Stimulated activated CD8-positive, alpha-beta memory T cell treated with anti-CD3 and anti-CD28 coated beads, Interleukin-12 subunit alpha, Interleukin-12 subunit beta, amount 100 ng/mL, for 1 hour (primary cell): ENCODE results near the gene TRIB2.
"Not testable (repeated sequence)": the region's sequence is repeated elsewhere in the genome, so short reads cannot be mapped to it uniquely, and the experiment has no call there.

Experiments used
- DNase-seq: peaks from one replicate; pipeline ENCODE4 v3.0.0-alpha.2; 2020; ENCODE audit warnings: low read depth

The TRIB2 gene

DNA sequence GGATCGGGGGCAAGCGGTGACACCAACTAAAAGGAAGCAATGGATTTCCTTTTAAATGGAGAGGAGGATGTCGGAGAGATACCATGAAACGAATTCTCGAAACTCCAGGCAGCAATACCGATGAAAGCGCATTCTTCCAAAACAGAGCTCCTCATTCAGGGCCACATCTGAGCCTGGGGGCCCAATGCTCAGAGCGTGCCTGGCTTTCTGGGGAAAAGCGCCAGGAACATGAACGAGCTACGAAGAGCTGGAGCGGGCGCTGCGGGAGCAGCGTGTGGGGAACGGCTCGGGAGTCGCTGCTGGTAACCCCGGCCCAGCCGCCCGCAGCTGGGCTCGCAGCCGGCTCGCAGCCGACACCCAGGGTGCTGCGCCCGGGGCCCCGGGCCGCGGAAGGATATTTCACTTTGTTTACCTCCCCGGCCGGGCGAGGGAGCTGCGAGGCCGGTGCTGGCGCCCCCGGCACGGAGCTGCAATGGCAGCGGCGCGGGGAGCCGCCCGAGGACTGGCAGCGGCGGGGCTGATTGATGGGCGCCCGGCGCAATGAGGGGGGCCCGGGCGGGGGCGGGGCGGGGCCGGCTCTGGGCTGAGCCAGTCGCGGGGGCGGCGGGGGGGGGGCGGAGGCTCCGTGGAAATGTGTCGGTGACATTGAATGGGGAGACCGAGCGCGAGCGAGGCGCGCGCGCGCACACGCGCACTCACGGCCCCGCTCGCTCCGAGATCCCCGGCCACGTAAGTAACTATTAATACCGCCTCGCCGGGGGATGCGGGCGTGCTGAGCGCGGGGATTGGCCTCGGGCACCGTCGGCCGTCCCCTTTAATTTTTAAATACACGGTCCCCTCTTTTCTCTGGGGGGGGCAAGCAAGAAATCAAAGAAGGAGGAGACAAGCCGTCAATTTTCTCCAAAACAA is at the start of gene TRIB2:
Gene TRIB2, plus strand, starts transcription at position 655 of the 909 bp plus-strand sequence. CDS start 1,372 bp downstream, outside the sequence.
- DNase-seq: peak; percentile 84

DNA sequence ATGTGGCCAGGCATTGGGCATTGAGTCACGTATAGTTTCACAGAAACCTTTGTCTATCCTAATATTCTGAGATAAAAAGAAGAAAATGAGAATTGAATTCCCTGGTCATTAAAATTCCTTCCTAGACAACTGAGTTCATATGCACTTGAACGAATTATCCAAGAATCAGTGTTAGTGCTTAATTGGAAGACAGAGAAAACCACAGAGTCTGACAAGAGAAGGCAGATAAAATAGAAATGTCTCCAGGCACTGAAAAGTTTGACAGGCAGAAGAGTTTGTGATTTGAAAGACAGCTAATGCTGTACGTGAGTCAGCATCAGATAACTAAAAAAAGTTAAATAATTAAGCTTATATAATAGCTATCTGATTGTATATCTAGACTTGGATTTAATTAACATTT is 47.7 kb upstream of the TRIB2 start:
- no peak for DNase-seq

DNA sequence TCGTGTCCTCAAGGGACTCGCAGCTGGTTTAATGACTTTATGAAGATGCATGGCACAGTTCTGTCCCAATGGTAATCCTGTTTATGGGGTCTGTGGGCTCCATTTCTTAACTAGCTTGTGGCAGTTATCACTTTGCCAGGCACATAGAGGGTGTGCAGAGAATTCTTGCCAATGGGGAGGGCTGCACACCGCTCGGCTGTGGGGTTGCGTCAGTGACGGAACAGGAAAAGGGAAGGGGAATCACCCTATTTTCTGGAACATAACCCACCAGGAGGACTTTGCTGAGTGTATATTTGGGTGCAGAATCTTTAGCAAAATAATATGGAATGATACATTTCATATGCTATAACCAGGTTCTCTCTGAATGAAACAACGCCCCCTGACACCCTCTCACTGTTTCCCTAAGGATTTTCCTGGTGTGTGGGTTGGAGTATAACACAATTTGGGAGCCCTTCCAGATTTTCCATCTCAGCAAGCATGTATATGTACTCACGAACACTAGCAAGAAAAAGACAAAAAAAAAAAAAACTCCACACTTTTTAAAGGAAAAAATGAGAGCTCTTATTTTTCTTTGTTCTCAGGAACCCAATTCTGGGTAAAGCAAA is 43.9 kb upstream of the TRIB2 start:
- DNase-seq: no peak

DNA sequence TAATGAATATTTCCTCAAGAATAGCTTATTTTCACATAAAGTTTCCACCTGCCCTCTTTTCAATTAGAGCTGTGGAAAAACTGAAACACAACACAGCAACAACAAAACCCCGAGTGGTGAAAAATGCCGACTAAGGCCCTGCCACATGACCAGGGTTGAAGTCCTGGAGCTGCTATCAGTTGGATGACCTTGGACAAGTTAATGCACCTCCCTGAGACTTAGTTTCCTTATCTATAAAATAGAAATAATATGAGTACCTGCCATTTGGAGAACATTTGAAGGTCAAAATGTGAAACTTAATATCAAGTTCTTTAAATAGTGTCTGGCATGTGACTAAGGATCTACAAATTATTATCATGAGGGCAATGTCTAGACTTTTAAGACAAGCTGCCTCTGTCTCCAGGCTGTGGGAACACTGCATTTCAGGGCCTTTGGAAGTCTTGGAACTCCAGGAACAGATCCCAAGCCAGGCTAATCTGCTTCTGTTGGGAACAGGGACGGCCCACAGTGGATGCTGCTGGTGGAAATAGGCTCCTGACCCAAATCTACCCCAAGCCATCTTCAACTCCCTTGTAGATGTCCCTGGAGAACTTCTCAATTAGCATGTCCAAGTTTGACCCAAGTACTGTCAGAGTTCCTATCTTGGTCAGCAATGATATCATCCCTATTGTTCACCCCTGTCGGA is 42.0 kb upstream of the TRIB2 start:
- no peak for DNase-seq

- no peak for DNase-seq
These were observed 41.4 kb upstream of the TRIB2 start for GRCh38 chr2:12675352-12675795.

DNA sequence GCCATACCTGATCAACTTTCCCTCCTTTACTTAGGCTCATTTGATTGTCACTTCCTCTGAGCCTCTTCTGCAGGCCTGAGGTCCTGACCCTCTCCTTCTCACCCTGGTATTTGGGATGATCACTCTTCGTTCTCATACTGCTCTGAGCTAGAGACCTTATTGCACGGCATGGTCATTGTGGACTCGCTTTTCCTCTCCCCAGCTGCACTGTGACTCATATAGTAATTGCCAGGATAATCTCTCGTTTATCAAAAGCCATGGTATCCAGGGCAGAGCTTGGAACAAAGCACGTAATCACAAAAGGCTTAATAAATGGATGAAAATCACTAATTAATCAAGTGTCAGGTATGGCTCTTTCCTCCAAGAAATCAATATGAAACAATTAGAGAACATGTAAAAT is 40.9 kb upstream of the TRIB2 start:
- no peak for DNase-seq

DNA sequence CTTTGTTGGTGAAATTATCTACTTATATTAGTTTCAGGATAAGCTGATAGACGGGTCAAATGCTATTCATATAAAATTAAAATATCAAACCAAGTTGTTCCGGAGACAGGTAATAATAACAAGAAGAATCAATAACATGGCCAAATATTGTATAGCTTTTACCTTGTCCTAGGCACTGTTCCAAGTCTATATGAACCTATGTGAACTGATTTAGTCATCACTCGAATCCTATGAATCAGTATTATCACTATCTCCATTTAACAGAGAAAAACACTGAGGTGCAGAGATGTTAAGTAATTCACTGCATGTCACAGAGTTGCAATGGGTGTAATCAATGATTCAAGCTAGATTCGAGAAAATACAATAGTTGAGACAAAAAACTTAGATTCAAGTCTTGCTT is 40.0 kb upstream of the TRIB2 start:
- DNase-seq: no peak

DNA sequence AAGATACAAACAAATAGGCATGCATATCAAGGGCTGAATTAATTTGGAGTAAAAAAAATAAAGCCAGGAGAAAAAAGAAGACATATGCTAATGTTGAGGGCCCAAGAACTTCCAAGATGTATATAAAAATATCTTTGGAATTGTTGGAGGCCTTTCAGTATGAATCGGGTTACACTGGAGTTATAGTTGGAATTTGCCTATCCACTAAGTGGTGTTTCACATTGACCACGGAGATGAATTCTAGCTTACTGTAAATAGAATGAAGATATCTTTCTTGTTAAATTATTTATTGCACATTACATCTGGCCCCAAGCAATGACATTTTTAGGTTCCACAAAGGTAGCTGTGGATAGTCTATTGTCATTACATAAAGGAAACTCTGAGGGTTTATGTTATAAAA is 38.5 kb upstream of the TRIB2 start:
- DNase-seq: no peak

DNA sequence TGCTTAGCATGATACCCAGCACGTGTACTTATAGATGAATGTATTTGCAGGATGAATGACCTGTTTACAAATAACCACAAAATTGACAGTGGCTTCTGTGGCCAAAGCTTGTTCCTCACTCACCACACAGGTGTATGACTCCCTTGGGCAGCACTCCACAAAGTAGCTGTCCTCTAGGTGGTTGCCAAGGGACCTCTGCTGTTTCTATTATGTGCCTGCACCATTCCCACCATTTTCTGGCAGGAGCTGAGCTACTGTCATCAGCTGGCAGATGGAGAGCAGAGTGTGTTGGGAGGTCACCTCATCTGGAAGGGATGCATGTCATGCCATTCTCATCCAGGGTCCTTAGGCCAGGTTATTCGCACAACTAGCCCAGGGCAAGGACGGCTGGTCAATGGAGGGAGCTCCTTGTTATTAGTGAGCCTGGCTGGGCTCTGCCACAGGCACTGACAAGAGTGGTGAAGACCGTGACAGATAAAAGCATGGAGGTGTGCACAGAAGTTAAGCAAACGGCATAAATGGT is 37.1 kb upstream of the TRIB2 start:
- DNase-seq: no peak

DNA sequence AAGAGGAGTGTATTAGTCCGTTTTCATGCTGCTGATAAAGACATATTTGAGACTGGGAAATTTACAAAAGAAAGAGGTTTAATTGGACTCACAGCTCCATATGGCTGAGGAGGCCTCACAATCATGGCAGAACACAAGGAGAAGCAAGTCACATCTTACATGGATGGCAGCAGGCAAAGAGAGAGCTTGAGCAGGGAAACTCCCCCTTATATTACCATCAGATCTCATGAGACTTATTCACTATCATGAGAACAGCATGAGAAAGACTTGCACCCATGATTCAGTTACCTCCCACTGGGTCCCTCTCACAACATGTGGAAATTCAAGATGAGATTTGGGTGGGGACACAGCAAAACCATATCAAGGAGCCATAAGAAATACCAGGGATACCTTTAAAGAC is 36.6 kb upstream of the TRIB2 start:
- not testable (repeated sequence) for DNase-seq

GRCh38 chr2:12682017-12682416 is 34.7 kb upstream of the TRIB2 start:
- no peak for DNase-seq

GRCh38 chr2:12683457-12684100 is 33.2 kb upstream of the TRIB2 start:
- no peak for DNase-seq

DNA sequence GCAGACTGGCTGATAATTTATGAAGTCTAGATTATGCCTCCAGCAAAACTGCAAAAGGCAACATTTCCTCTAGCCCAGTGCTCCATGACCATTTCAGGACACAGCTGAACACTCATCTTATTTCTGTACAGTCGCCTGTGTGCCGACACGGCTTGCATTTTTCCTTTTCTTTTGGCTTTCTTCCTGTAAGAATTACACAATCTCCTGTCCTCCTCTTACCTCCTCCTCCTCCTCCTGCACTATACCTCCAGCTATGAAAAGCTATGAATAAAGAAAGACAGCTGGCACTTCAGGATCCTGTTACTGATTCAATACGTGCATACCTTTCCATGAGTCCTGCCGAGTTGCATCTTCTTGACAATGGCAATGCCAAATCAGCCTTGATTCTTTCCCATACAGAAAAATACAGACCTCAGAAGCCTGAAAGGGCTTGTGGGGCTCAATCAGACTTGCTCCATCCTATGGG is 32.2 kb upstream of the TRIB2 start:
- no peak for DNase-seq

DNA sequence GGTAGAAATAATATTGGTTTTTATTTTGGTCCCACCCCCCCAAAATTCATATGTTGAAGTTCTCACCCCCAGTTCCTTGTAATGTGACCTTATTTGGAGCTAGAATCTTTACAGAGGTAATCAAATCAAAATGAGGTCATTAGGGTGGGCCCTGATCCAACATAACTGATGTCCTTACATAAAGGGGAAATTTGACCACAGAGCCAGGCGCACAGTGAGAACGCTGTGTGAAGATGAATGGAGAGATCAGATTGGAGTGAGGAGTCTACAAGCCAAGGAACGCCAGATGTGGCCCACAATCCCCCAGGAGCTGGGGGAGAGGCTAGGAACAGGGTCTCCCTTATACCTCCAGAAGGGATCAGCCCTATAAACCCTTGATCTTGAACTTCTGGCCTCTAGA is 31.6 kb upstream of the TRIB2 start:
- no peak for DNase-seq

GRCh38 chr2:12685956-12686355 is 30.8 kb upstream of the TRIB2 start:
- DNase-seq: no peak

DNA sequence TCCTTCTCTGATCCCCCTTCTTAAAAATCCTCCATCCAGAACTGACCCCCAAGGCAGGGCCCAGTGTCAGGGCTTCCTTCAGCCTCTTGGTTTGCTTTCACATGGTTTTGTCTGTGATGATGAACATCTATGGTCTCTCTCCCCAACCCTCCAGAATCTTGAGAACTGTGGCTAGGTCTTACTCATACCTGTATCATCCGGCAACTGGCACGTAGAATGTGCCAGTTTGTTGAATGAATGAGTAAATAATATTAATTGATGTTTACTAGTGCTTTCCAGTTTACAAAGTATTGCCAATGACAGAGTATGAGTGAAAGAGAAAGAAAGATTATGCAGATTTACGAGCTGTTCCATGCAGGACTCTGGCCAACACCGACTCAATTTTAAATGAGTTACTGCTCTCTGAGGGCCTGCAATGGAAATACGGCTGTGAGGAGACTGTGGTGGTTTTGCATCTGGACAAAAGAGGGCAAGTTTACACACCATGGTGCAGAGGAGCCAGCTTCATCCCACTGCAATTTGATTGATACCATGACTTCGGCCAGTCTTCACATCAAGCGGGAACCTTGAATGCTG is 29.9 kb upstream of the TRIB2 start:
- no peak for DNase-seq

- no peak for DNase-seq
These were observed 28.6 kb upstream of the TRIB2 start for GRCh38 chr2:12688091-12688490.

GRCh38 chr2:12688893-12689292 is 27.8 kb upstream of the TRIB2 start:
- DNase-seq: no peak

DNA sequence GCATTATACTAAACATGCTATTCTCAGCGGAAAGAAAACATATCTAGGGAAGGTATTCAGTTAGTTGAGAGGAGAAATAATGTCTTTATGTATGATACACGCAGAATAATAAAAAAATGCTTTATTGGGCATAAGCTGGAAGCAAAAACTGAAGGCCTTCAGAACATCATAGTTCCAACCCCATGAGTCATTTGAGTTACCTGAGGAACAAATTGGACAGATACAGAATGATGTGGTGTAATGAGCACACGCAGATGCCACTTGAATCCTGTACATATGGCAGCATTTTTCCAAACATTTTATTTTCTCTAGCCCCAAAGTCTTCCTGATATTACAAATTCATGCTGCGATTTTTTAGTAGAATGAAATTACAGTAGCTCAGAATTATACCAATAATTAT is 23.2 kb upstream of the TRIB2 start:
- DNase-seq: no peak

GRCh38 chr2:12694990-12695774 is 21.6 kb upstream of the TRIB2 start:
- no peak for DNase-seq

DNA sequence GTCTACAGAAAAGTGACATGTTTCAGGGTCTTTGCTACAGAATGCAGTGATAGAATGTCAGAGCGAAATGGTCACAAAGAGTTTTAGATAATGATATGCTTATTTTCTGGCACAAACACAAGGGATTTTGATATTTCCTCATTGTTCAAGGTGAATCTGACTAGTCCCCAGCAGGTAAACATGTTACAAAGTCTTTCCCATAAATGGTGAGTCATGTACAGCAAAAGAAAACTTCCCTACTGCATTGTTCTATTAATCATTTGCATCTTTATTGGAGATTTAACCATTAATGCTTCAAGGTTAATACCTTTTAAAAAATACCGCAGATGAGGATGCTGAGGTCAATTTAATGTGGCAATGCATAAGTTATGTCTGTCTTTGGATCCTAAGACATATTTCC is 19.1 kb upstream of the TRIB2 start:
- no peak for DNase-seq
